KOPT-K1 (cell line): ENCODE measurements around the gene OR10A2.
"Not testable (repeated sequence)": the region's sequence is repeated elsewhere in the genome, so short reads cannot be mapped to it uniquely, and the experiment has no call there.

Source experiments
- H3K27ac ChIP-seq: fragments of 200-600 bp; sonication (generic); 2 replicates; pipeline ENCODE4 v1.5.1; 2016; ENCODE audit warnings: antibody characterized with exemption, mild to moderate bottlenecking, low read depth, low read length; ENCODE audit not compliant: poor library complexity, severe bottlenecking
- H3K36me3 ChIP-seq: fragments of 200-600 bp; sonication (generic); 2 replicates; pipeline ENCODE4 v1.5.1; 2017; ENCODE audit warnings: antibody characterized with exemption, mild to moderate bottlenecking, low read length, moderate library complexity; ENCODE audit not compliant: insufficient read depth
- H3K9me3 ChIP-seq: fragments of 200-600 bp; sonication (generic); 2 replicates; pipeline ENCODE4 v1.5.1; 2017; ENCODE audit warnings: antibody characterized with exemption, low read length, mild to moderate bottlenecking; ENCODE audit not compliant: insufficient read depth, poor library complexity, severe bottlenecking

Gene OR10A2, protein sequence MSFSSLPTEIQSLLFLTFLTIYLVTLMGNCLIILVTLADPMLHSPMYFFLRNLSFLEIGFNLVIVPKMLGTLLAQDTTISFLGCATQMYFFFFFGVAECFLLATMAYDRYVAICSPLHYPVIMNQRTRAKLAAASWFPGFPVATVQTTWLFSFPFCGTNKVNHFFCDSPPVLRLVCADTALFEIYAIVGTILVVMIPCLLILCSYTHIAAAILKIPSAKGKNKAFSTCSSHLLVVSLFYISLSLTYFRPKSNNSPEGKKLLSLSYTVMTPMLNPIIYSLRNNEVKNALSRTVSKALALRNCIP

DNA sequence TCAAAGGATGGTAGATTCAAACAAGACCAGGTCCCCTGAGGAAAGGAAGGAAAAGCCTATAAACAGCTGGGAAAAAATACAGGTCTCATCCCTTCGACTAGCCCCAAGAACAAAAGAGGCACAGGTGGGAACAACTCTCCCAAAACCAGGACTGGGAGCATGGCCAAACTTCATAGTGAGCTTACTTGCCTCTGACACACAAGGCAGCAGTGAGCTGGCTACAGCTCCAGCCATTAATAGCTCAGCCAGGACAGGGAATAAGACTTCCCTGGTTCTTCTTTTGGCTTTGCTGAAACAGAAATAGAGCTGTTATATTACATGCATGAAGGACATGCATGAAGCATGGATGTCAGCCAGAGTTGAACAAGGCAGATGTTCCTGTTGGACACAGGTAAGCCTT lies at the start of gene OR10A2:
Gene OR10A2, plus strand, starts transcription at position 97 of the 400 bp plus-strand sequence. CDS start 6,698 bp downstream, outside the sequence.
- no peaks in the 10 kb centered on the region for H3K9me3 ChIP-seq
- H3K27ac ChIP-seq = no peak within 1 kb of the TSS
- no peaks in the 10 kb centered on the region for H3K36me3 ChIP-seq

DNA sequence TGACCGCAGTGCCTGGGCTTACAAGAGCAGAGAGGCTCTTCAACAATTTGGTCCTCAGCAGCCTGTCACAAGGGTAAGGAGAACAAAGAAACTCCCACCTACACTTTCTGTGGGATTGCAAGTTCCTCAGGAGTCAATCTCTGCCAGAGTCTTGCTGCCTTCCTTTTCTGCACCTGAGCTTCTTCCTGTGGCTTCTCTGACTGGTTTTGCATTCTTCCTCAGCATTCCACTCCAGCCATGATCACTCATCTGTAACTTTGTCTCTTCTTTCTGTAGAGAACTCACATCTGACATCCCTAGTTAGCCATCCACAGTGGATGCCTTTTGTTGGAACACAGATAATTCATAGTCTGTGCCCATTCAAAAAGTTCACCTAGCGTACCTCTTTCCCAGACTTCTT lies 49.2 kb upstream of the OR10A2 start:
- Histone ChIP-seq H3K36me3 (no peaks in the 10 kb centered on the region), H3K27ac (no peak overlapping the region)

DNA sequence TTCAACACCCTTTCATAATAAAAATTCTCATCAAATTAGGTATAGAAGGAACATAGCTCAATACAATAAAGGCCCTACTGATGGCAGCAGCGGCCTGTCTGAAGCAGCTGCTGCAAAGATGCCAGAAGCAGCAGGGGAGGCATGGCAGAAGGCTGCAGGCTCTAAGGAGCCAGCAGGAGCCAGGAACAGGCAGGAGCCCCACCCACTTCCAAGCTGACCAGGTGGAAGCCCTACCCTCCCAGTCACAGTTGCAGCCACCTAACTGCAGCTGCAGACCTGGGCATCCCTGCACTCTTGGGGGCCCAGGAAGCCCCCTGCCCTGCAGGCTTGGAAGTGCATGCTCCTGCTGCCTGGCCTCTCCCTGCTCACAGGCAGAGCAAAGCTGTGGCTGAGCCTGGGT lies 45.2 kb upstream of the OR10A2 start:
- H3K27ac ChIP-seq = no peak overlapping the region
- peaks cover 27% of the 10 kb centered on the region for H3K9me3 ChIP-seq

More for the DNA sequence above, 49.2 kb upstream of the OR10A2 start:
- peaks cover 9% of the 10 kb centered on the region for H3K9me3 ChIP-seq

DNA sequence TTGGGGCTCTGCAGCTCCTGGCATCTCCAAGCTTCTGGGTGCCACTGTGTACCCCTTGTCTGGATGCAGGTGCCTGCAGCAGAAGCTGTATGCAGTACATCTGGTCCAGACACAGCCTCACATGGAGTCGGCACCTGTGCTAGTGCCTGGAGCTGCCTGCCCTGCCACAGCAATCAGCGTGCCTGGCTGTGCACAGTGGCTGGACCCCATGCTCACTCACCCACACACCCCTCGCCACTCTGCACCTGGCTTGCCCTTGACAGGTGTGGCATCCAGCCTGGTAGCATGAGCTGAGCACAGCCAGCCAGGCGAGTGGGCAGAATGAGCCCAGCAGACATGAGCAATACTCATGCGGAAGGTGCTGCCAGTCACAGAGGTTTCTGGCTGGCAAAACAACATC lies 43.9 kb upstream of the OR10A2 start:
- Histone ChIP-seq H3K27ac (no peak overlapping the region), H3K36me3 (no peaks in the 10 kb centered on the region)

More for the DNA sequence above, 45.2 kb upstream of the OR10A2 start:
- no peaks in the 10 kb centered on the region for H3K36me3 ChIP-seq

DNA sequence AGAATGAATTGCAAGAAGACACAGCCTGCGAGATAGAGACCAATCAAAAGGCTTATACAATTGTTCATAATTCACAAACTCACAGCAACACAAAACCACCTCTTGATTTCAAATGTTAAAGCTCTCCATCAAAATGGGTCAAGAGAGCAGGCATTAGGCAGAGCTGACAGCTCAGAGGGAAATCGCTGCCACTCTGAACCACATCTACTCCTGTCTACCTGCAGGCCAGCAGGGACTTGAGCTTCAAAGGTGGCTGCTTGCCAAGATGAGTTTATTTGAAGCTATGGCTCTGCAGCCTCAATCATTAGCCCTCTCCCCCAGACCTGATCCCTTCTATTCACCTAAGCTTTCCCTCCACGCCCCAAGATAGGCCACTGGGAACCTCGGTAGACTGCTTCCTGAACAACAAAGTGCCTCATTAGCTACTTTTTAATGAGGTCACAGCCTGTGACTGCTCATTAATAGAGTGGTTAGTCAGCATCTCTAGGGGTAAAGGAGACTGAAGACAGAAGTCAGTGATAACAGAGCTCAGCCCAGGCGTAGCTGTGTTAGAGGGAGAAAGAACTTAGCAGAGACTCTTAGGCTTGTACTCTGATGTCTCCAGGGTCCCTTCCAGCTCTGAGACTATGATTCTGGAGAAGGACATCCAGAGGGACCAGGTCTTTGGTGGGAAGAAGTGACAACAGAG lies 38.6 kb upstream of the OR10A2 start:
- no peaks in the 10 kb centered on the region for H3K36me3 ChIP-seq
- H3K9me3 ChIP-seq = peaks cover 12% of the 10 kb centered on the region
- no peak overlapping the region for H3K27ac ChIP-seq

More for the DNA sequence above, 43.9 kb upstream of the OR10A2 start:
- H3K9me3 ChIP-seq = peaks cover 27% of the 10 kb centered on the region

DNA sequence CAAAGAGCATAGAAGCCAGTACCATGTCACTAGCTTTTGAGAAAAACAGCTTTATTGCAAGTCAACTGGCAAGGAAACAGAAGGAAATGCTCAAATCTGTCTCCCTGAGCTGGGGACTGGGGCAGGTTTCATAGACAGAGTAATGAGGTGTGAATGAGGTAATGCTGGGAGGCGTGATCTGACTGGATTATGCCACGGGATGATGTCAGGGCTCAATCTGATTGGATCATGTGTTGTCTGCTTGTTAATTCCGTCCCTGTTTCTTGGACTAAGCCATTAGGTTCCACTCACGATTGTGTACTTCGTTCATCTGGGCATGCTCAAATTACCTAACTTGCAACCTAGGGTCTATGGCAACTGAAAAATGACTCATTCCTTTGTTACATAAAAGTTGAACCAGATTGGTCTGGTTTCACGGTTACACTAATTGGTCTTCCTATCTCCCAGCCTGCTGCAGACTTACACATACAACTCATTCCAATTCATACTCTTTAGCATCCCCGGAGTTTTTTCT lies 37.6 kb upstream of the OR10A2 start:
- Histone ChIP-seq H3K36me3 (no peaks in the 10 kb centered on the region), H3K9me3 (peaks cover 6% of the 10 kb centered on the region), H3K27ac (no peak overlapping the region)

DNA sequence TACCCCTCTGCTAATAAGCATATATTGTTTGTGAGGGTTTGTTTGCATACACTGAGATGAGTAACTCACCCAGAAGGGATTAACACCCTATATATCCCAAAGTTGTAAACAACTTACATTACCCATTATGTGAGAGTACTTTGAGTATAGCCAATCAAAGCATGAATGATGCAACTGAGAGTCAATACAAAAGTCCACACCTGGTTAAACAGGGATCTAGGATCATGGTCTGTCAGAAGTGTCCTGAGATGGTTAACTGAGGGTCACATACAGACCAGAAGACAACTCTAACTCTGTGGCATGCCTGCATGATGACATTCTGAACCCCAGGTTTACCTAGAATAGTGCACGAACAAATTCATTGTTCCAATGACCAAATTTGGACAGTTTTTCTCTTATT lies 34.8 kb upstream of the OR10A2 start:
- Histone ChIP-seq H3K9me3 (no peaks in the 10 kb centered on the region), H3K36me3 (no peaks in the 10 kb centered on the region), H3K27ac (no peak overlapping the region)

DNA sequence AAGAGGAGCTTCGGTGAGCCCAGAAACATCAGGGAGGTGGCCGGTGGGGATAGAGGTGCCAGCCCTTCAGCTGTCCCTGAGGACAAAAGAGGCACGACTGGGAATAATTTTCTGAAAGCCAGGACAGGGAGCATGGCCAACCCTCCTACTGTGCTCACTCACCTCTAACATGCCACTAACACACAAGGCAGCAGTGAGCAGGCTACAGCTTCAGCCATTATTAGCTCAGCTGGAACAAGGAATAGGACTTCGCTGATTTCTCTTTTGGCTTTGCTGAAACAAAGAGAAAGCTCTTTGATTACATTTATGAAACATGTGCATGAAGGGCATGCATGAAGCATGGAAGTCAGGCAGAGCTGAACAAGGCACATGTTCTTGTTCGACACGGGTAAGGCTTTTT lies 29.5 kb upstream of the OR10A2 start:
- no peak overlapping the region for H3K27ac ChIP-seq
- no peaks in the 10 kb centered on the region for H3K36me3 ChIP-seq
- no peaks in the 10 kb centered on the region for H3K9me3 ChIP-seq

DNA sequence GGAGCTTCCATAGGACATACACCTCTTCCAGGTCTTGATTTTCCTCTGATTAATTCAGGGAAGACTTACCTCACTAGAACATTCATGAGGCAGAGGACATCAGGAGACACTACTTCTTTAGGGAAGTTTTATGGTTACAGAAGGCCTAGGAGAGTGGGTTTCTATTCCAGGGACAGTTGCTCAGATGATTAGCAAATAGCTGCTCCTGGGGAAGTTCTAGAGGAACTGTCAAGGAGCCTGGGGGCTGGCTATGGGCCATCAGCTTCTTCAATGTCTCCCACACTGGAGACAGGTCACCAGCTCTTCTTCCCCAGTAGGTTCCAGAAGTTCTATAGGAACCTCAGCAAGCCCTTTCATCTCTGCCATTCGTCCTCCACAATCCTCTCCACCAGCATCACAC lies 28.8 kb upstream of the OR10A2 start:
- H3K9me3 ChIP-seq = no peaks in the 10 kb centered on the region
- no peak overlapping the region for H3K27ac ChIP-seq
- H3K36me3 ChIP-seq = no peaks in the 10 kb centered on the region

DNA sequence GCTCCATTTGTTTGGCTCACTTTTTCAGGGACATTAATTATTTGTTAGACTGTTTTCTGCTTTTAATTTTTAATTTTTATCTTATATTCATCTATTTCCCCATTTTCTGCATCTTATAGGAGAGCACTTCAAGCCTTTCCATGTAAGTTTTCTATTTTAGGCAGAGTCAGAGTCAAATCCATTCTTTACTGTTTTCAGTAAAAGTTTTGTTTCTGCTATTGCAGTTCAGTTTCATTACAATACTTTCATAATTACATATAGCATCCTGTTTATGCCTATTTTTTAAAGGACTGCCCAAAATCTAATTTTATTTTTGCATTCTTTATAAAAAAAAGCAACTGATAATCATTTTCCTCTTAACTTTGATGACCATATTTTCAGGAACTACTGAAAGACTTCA lies 21.2 kb upstream of the OR10A2 start:
- H3K36me3 ChIP-seq = no peaks in the 10 kb centered on the region
- H3K9me3 ChIP-seq = no peaks in the 10 kb centered on the region
- no peak overlapping the region for H3K27ac ChIP-seq

DNA sequence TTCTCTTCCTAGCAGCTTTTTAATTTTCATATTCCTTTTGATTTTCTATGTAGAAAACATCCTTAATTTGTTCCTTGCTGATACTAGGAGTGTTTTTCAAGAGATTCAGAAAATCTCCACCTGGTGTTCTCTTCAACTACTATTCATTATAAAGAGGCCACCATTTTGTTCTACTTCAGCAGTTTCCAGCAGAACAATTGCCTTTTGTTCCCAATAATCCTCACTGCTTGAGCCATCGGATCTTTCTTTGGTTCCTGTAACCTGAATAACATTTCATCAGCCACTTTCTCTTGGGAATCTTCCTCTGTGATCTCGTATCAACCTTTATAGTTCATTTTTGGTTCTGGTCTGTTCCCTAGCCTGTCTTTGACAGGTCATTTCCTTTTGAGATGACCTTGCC lies 19.2 kb upstream of the OR10A2 start:
- H3K9me3 ChIP-seq = no peaks in the 10 kb centered on the region
- H3K27ac ChIP-seq = no peak overlapping the region
- no peaks in the 10 kb centered on the region for H3K36me3 ChIP-seq

DNA sequence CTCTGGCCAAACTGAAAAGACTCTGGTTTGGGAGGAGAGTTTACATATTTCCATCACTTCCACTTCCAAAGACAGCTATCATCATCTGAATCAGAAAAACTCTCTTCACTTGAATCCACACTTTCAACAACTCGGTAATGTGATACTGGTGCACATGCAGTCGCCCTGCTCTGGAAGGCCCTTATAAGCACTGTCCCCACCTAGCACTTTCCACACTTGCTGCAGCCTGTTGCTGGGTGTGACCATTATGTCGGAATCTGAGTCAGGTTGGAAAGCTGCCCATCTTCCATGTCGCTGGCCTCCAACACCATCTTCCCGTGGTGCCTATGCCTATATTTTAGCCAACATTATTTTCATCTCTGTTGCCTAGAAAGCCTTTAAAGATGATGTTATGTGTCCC lies 18.5 kb upstream of the OR10A2 start:
- Histone ChIP-seq H3K36me3 (no peaks in the 10 kb centered on the region), H3K9me3 (no peaks in the 10 kb centered on the region), H3K27ac (no peak overlapping the region)

DNA sequence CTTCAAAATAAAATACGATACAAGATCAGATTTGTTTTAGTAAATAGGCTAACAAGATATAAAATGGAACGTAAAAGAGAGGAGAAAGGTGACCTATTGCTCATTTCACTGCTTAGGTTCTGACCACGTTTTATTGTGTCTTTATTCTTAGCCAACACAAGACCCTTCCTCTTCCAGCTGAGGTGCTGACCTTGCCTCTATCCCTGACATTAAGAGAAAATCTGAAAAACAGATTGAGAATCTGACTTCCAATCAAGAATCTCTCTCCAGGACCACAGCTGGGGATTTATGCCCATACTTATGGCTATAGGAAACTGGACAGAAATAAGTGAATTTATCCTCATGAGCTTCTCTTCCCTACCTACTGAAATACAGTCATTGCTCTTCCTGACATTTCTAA lies 17.5 kb upstream of the OR10A2 start, which contains the start of gene OR10A5:
Gene OR10A5, plus strand, starts transcription at position 301 of the 400 bp plus-strand sequence. Its CDS starts 0 bp downstream, at position 301.
- no peaks in the 10 kb centered on the region for H3K9me3 ChIP-seq
- H3K36me3 ChIP-seq = no peaks in the 10 kb centered on the region
- H3K27ac ChIP-seq = no peak within 1 kb of the TSS

DNA sequence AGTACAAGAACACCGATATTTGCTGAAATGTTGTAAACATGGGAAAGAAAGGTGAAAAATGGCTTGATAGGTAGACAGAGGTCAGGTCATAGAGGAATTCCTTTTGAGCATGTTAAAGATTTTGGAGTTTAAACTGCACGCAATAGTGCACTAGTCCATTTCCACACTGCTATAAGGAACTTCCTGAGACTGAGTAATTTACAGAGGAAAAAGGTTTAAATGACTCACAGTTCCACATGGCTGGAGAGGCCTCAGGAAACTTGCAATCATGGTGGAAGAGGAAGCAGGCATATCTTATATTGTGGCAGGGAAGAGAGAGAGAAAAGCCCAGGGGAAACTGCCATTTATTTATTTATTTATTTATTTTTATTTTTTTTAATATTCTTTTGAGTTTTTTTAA lies 12.3 kb upstream of the OR10A2 start:
- H3K9me3 ChIP-seq = peaks cover 15% of the 10 kb centered on the region

DNA sequence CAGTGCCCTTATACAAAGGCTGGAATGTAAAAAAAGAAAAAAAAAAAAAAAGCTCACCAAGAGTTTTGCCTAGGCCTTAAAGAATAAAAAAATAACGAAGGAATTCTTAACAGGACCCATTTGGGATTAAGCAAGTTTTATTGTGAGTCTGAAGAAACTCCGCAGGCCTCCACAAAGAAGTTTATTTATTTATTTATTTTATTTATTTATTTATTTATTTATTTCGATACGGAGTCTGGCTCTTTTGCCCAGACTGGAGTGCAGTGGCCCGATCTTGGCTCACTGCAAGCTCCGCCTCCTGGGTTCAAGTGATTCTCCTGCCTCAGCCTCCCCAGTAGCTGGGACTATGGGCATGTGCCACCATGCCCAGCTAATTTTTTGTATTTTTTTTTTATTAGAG lies 8.1 kb upstream of the OR10A2 start:
- not testable (repeated sequence) for H3K27ac ChIP-seq, H3K36me3 ChIP-seq
- H3K9me3 ChIP-seq = peaks cover 15% of the 10 kb centered on the region

More for the DNA sequence above, 12.3 kb upstream of the OR10A2 start:
- Histone ChIP-seq H3K27ac (no peak overlapping the region), H3K36me3 (no peaks in the 10 kb centered on the region)
